Smooth muscle cell (in vitro differentiated cells): ENCODE results near the gene ANAPC16. TPM values are rescaled to one million over a fixed set of nuclear protein-coding genes. Genes with fewer than 3 reads are reported as not detected.

Source experiments
- DNase-seq: peaks from one replicate; lab custom pipeline; 2025; ENCODE audit not compliant: unreplicated experiment; lab: John Stamatoyannopoulos, UW
- H2AFZ ChIP-seq: fragments of 200-600 bp; sonication (generic); 2 replicates; pipeline ENCODE4 v1.6.0; 2016; ENCODE audit warnings: antibody characterized with exemption, low read depth, mild to moderate bottlenecking
- H3F3A ChIP-seq: fragments of 200-600 bp; sonication (generic); 2 replicates; pipeline ENCODE4 v1.6.0; 2017; ENCODE audit warnings: antibody characterized with exemption, low read depth
- H3K27ac ChIP-seq: fragments of 200-600 bp; sonication (generic); 2 replicates; pipeline ENCODE4 v1.5.1; 2016; ENCODE audit warnings: low read depth, mild to moderate bottlenecking
- H3K27me3 ChIP-seq: fragments of 200-600 bp; sonication (generic); 2 replicates; pipeline ENCODE4 v1.6.1; 2016; ENCODE audit warnings: low read depth, mild to moderate bottlenecking
- H3K36me3 ChIP-seq: fragments of 200-600 bp; sonication (generic); 2 replicates; pipeline ENCODE4 v1.5.1; 2016; ENCODE audit warnings: low read depth
- H3K4me1 ChIP-seq: fragments of 200-600 bp; sonication (generic); 2 replicates; pipeline ENCODE4 v1.5.1; 2016; ENCODE audit warnings: low read depth
- H3K4me2 ChIP-seq: fragments of 200-600 bp; sonication (generic); 2 replicates; pipeline ENCODE4 v1.6.0; 2016; ENCODE audit warnings: mild to moderate bottlenecking
- H3K4me3 ChIP-seq: fragments of 200-600 bp; sonication (generic); 2 replicates; pipeline ENCODE4 v1.5.1; 2016; ENCODE audit warnings: mild to moderate bottlenecking
- H3K79me2 ChIP-seq: fragments of 200-600 bp; sonication (generic); 2 replicates; pipeline ENCODE4 v1.6.0; 2016; ENCODE audit warnings: low read depth, mild to moderate bottlenecking
- H3K9ac ChIP-seq: fragments of 200-600 bp; sonication (generic); 2 replicates; pipeline ENCODE4 v1.6.0; 2016; ENCODE audit warnings: low read depth
- H3K9me3 ChIP-seq: fragments of 200-600 bp; sonication (generic); replicated peaks from 2 replicates; pipeline ENCODE4 v1.5.1; 2016; ENCODE audit warnings: low read depth
- H4K20me1 ChIP-seq: fragments of 200-600 bp; sonication (generic); 2 replicates; pipeline ENCODE4 v1.6.0; 2016; ENCODE audit warnings: low read depth
- CTCF ChIP-seq: fragments of 200-600 bp; sonication (generic); IDR thresholded peaks from 2 replicates; pipeline ENCODE4 v1.5.1; 2017; ENCODE audit warnings: borderline replicate concordance, mild to moderate bottlenecking, antibody characterized with exemption; ENCODE audit not compliant: insufficient read depth, poor library complexity, severe bottlenecking
- WGBS: methylation state at CpG from one replicate; pipeline ENCODE4 v1.1.7; 2016; ENCODE audit warnings: low lambda C conversion rate; 5-methylcytosine and 5-hydroxymethylcytosine counted together
- polyA plus RNA-seq: library from polyadenylated mRNA; unstranded; fragments of >200 nt; fragmentation: Nextera tagmentation; extraction: Ambion mirVana; gene quantifications from 2 replicates; pipeline ENCODE4 v1.2.1, GENCODE V29; 2016
- total RNA-seq: library from RNA; depleted of rRNA; stranded (reverse); fragments of >200 nt; gene quantifications from 2 replicates; pipeline ENCODE4 v1.2.3, GENCODE V29; 2014

Gene ANAPC16
- total and polyA plus RNA-seq, 2 experiments from 2014 or later: 76.4 to 81.8 TPM

DNA sequence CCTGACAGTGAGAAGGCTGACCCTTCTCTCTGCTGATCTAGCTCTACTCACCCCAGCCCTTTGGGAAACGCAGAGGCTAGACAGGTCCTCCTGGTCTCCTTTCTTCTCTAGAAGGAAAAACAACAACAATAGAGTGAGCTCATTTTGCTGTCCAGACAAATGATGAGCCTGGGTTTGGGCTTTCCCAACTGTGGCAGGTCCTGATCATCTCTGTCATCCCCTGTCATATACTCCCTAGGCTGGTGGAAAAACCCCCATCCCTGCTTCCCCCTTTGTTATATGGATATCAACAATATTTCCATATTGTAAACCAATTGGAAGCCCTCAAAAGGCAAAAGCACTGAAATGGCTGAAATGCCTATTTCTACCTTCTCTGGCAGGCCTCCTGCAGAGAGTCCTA is 48.7 kb downstream of the ANAPC16 start:
- peak overlapping the region; percentile 32 for H3K4me2 ChIP-seq
- H3K4me1 ChIP-seq: peaks cover 48% of the 10 kb centered on the region
- peaks cover 16% of the 10 kb centered on the region for H3F3A ChIP-seq
- H4K20me1 ChIP-seq: no peaks in the 10 kb centered on the region
- H3K27me3 ChIP-seq: no peaks in the 10 kb centered on the region
- TF ChIP-seq CTCF: no peak
- H3K36me3 ChIP-seq: no peaks in the 10 kb centered on the region
- 89% methylated on average over 1 of the region's 1 CpG for WGBS
- H2AFZ ChIP-seq: peak overlapping the region; percentile 10
- H3K4me3 ChIP-seq: no peak overlapping the region
- no peak overlapping the region for H3K9ac ChIP-seq
- H3K27ac ChIP-seq: peak overlapping the region; percentile 64
- H3K79me2 ChIP-seq: no peaks in the 10 kb centered on the region
- DNase-seq: no peak
- H3K9me3 ChIP-seq: no peaks in the 10 kb centered on the region

DNA sequence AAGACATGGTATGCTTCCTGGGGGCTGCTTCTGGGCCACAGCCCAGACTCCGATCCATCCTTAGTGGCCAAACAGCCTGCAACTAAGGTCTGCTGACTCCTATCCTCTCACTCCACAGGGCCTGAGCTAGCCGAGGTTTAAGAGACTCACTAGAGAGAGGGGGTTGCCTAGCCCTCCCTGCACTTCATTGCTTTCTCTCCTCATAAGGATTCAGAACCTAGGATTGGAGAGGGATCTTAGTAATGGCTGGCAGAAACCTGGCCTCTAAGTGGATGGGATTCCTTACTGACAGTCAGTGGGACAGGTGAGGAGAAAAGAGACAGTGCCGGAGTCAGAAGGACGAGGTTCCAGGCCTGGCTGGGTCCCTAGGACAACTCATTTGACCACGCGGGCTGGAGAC is 49.7 kb downstream of the ANAPC16 start:
- H3K36me3 ChIP-seq: no peaks in the 10 kb centered on the region
- peaks cover 39% of the 10 kb centered on the region for H3K4me1 ChIP-seq
- no peak for DNase-seq
- H3K27me3 ChIP-seq: no peaks in the 10 kb centered on the region
- H3K4me2 ChIP-seq: no peak overlapping the region
- no peaks in the 10 kb centered on the region for H4K20me1 ChIP-seq
- H3K9ac ChIP-seq: no peak overlapping the region
- H3F3A ChIP-seq: peaks cover 16% of the 10 kb centered on the region
- 68% methylated on average over 6 of the region's 6 CpGs for WGBS
- H3K27ac ChIP-seq: peak overlapping the region; percentile 1
- H3K79me2 ChIP-seq: no peaks in the 10 kb centered on the region
- TF ChIP-seq CTCF: no peak
- no peak overlapping the region for H3K4me3 ChIP-seq
- no peaks in the 10 kb centered on the region for H3K9me3 ChIP-seq
- H2AFZ ChIP-seq: peak overlapping the region; percentile 64

DNA sequence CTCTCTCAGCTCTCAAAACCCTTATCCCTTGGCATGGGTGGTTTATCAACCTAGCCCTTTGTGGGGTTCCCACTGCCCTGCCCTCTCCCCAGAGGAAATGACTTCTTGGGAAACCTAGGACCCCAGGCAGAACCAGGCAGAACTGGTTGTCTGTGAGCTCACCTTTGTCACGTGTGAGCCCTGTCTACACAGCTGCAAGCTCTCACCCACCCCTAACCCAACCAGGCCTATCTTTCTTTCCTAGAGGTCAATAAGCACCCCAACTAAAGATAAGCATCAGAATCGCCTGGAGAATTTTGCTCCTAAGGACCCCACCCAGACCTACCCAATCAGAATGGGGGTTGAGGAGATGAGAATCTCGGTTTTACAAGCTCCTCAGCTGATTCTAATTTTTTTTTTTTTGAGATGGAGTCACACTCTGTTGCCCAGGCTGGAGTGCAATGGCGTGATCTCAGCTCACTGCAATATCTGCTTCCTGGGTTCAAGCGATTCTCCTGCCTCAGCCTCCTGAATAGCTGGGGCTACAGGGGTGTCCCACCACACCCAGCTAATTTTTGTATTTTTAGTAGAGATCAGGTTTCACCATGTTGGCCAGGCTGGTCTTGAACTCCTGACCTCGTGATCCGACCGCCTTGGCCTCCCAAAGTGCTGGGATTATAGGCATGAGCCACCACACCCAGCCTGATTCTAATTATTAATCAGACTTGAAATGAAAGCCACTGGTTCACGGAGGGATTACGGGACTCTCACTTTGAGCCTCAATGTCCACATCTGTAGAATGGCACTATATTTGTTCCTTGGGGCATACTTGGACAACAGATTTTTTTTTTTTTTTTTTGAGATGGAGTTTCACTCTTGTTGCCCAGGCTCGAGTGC is 50.4 kb downstream of the ANAPC16 start:
- Histone ChIP-seq H3K27ac (peak overlapping the region; percentile 1), H3K4me2 (no peak overlapping the region), H3K27me3 (no peaks in the 10 kb centered on the region), H2AFZ (peak overlapping the region; percentile 64), H3K4me1 (peaks cover 43% of the 10 kb centered on the region), H3F3A (peaks cover 16% of the 10 kb centered on the region), H4K20me1 (no peaks in the 10 kb centered on the region), H3K9me3 (no peaks in the 10 kb centered on the region), H3K36me3 (no peaks in the 10 kb centered on the region), H3K9ac (no peak overlapping the region), H3K4me3 (no peak overlapping the region), H3K79me2 (no peaks in the 10 kb centered on the region)
- TF ChIP-seq CTCF: no peak
- DNase-seq: no peak
- 93% methylated on average over 11 of the region's 11 CpGs for WGBS
